ENCODE results near the gene KHDC4.

GRCh38 chr1:155982106-155982505 is 47.9 kb upstream of the KHDC4 start:
- TF ChIP-seq CTCF (IDR thresholded peaks at IDR 0.05; ENCODE audit: insufficient read depth, low read depth, low read length) (no peak), EZH2 (IDR thresholded peaks at IDR 0.05; ENCODE audit: insufficient read depth, low read length) (no peak)
